Left lobe of liver (tissue), 2 donors: ENCODE data around the gene CACNB3. TPM values are rescaled to one million over a fixed set of nuclear protein-coding genes. Genes with fewer than 3 reads are reported as not detected.

Source experiments
- ATAC-seq: fragments of 200-7000 bp; cut with Tn5 transposase; one replicate; pipeline ENCODE4 v1.9.1; 2020; ENCODE audit warnings: mild to moderate bottlenecking, moderate library complexity
- DNase-seq: peaks from one replicate; pipeline ENCODE4 v3.0.0-alpha.2; 2020; ENCODE audit warnings: low spot score
- total RNA-seq: library from RNA; stranded (reverse); gene quantifications from one replicate; pipeline ENCODE4 v1.2.1, GENCODE V29; 2021
- donor health status: DM: no; HTN: no; CAD: no; lungs with moderate emphysema.
- donor health status: DM: no; HTN: yes; CAD: no.

CACNB3 gene
- total RNA-seq = 2.6 TPM

DNA sequence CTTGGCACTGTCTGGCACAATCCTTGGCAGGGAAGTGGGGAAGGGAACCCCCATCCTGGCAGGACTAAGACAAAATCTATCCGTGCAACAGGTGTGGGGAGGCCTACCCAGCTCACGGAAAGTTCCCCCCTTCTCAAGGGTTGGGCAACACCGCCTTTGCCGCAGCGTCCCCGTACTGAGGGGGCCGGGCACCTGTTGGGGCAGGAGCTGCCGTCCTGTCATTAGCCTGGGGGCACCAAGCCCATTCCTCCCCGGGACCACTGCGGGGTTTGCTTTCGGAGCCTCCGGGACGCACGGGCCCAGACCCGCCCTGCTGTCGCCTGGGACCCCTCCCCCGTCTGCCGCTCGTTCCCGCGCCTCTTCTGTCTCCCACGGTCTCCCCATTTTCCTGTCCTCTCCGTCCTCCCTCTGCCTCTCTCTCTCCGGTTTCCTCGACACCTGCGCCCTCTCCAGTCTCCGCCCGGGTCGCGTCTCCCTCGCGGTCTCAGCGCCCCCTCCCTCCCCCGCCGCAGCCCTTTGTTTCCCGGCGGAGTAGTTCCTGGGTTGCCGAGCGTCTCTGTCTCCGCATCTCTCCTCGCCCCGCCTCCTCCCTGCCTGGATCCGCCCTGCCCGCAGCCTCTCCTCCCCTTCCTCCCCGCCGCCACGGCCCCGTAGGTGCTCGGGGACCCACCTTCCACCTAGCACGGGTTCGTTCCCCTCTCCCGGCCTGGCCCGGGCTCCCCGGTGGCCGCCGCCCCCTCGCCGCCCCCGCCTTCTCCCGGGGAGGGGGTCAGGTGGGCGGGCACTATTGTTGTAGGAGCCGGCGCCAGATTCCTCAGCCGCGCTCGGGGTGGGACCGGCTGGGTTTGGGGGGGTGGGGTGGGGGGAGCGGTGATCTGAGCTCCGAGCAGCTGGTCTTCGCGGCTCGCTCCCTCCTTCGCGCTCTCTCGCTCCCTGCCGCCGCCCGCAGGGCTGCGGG lies at the start of gene CACNB3:
Gene CACNB3, plus strand, starts transcription at position 624 of the 958 bp plus-strand sequence. CDS start 434 bp downstream, outside the sequence.
- no peak for ATAC-seq

DNA sequence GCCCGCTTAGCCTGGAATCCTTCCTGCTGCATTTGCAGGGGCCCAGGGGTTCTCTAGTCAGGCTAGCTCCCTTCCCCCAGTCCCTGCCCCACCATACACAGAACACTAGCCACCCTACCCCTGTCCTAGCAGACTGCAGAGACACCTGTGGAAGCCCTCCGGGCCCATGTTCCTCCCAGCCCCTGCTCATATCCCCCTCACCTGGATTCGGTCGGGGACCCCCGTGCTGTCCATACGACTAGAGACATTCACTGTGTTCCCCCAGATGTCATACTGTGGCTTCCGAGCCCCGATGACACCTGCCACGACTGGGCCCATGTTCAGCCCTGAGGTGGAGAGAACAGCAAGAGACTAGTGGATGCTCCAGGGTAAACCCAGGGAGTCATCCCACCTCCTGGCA lies 49.6 kb upstream of the CACNB3 start:
- no peak for ATAC-seq

More for the DNA sequence above, at the start of gene CACNB3:
- peak; percentile 55 for DNase-seq

DNA sequence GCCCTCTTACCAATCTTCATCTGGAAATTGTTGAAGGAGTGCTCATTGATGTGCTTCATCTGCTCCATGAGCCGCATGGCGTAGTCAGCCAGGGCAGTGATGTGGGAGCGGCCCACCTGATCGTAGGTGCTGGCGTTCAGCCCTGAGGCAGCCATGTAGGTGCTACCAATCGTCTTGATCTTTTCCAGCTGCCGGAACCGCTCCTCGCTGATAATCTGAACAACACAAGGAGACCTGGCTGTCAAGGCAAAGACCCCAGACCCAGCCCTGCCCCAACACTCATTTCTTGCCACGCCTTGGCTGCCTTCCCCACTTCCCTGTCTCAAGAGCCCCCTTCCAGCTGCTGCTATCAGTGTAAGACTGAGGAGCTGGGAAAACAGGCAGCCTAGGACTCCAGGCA lies 47.5 kb upstream of the CACNB3 start:
- DNase-seq (no peak), ATAC-seq (no peak)

More for the DNA sequence above, 49.6 kb upstream of the CACNB3 start:
- no peak for DNase-seq

DNA sequence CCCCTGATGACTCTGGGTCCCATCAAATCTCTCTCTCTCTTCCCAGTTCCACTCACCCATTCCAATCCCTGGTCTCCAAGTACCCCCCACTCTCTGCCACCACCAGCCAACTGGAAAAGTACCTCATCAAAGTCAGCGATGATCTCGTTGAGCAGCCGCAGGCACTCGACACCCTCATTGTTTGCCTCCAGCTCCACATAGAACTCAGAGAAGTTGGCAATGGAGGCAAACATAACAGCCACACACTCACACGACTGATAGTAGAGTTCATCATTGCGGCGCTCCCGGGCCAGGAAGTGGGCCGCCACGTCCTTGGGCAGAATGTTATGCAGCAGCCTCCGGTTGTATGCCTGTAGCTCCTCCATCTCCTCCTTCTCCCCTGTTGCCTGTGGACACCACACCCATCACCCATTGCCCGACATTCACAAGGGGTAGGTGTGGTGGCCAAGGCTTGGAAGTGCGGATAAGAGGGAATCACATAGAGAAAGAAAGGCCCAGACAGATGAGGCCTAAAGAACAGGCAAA lies 46.6 kb upstream of the CACNB3 start:
- no peak for DNase-seq

DNA sequence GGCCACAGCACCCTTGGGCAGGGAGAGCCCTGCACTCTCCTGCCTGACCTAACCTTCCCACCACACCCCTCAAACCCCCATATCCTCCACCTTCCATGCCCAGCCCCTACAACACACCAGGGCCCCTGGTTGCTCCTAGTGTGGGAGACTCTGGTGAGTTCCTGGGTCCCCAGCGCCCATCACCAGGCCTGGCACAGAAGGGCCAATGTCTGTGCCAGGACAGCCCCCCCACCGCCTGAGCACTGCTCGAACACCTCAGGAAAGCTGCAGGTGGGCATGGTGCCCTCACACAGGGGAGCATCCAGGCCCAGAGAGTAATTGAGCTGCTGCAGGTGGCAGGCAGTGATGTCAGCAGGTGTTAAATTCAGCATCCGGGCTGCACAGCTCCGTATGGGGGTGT lies 44.6 kb upstream of the CACNB3 start:
- ATAC-seq = no peak
- no peak for DNase-seq

More for the DNA sequence above, 46.6 kb upstream of the CACNB3 start:
- ATAC-seq = no peak

DNA sequence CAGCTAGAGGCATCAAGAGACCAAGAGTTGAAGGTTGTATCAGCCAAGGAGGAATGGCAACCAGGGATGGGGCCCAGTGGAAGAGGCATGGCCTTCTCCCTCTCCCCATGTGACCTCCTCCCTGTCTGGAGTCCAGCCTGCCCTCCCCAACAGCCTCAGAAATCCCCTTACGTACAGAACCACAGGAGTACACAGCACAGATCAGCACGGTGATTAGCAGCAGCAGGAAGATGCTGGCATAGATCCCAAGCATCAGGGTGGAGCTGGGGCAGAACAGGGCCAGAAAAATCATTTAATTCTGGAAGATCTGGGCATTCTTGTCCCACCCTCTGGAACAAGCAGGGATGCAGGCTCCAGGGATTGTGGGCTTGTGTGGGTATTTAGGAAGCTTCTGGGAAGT lies 43.8 kb upstream of the CACNB3 start:
- DNase-seq = no peak
- ATAC-seq = no peak

DNA sequence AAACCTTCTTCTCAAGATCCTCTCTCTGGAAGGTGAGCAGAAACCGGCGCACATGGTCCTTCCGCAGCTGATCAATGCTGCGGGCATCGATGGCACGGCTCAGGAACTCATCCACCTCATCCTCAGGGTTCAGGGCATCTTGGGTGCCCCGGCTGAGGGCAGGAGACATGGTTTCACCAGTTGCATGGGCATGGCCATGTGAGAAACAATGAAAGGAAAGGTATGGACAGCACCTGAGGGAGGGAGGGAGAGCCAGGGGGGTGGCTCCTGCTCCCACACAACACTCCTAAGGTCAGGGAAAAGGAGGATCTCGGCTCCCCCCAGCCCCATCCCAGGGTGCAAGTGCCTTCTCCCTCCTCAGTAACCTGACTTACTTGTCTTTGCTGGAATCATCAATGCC lies 43.0 kb upstream of the CACNB3 start:
- ATAC-seq (no peak), DNase-seq (no peak)

DNA sequence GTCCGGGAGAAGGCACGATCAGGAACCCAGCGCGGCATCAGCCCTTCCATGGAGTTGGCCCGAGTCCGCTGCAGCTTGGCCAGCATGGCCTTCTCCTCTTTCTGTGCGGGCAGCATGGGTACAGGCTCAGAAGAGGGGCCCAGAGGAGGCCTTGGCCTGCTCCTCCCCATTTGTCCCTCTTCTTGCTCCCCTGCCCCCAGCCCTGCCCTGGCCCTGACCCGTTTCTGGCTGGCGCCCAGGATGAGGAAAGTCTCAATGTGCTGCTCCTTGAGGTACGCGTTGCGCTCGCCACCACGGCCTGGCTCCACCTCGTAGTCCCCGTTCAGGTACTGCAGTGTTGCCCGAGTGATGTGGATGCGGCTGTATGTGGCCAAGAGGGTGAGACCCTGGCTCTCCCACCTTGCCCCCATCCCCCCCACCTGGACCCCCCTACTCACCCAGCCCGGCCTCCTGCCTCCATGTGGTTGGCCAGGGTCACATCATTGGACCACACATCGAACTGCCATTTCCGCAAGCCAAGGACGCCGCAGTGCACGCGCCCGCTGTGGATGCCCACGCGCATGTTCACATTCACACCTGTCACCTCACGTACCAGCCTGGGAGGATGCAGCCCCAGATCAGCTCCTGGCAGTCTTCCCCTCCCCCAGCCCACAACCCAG lies 42.2 kb upstream of the CACNB3 start:
- DNase-seq = no peak

DNA sequence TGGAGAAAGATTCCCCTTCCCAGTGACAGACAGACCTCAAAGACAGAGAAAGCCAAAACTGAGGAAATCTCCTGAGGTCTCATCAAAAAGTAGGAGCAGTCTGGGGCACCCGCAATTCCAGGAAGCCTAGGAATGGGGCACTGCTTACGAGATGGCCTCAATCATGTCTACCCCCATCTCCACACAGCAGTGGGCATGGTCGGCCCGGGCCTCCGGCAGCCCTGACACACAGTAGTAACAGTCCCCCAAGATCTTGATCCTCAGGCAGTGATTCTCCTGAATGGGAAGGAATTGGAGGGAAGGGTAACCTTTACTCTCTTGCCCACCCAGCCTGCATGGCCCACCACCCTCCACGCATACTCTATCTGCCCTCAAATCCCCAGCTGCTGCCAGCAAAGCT lies 41.3 kb upstream of the CACNB3 start:
- ATAC-seq (no peak), DNase-seq (no peak)

More for the DNA sequence above, 42.2 kb upstream of the CACNB3 start:
- ATAC-seq = no peak

DNA sequence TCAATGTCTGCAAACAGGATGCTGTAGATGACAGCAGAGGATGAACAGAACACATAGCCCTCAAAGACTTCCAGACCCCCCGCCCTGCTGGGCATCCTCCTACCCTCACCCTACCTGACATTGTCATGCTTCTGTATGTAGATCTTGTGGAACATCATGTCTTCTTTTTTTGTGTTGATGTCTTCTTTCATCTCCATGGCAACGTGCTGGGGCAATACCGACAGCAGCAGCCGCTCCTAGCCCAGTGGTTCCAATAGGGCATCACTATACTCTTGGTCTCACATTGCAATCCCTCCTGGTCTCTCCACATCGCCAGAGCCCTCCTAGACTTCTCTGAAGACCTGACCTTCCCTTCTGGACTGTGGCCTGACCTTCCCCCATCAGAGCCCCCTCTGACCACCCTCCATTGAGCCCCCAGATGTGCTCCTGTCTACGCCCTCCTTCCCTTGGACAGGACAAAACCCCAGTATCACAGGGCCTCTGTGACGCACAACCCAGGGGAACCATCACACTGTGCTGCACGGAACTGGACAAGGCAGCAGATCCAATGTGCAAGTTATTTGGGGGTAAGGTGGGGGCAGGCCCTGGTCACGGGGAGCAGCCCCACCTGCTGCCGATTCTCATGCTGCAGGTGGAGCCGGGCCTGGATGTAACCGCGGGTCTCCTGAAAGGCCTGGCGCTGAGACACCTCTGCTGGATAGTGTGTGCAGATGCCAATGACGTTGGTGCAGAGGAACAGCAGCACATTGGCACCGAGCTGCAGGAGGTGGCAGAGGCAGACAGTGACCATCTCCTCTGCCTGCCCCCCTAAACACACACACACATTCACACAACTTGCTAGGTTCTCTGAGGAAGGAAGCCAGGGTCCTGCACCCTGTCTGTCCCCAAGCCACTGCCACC lies 40.5 kb upstream of the CACNB3 start:
- no peak for DNase-seq
- no peak for ATAC-seq

DNA sequence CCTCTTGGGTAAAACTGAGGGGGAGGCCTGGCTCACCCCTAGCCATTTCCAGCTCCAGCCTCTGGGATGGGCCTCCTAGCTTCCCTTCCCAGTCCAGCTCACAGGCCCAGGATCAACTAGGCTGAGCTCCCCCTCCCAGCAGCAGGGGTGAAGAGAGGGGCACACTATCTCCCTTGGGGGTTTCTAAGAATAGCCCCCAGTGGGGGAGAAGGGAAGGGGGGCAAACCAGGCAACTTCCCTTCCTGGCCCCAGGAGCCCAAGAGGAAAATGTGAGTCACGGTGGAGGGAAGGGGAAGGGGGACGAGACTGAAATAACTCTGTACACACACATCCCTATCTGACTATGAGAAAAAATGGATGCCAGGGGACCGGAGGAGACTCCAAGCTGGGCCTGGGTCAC lies 38.4 kb upstream of the CACNB3 start:
- DNase-seq (no peak), ATAC-seq (no peak)

DNA sequence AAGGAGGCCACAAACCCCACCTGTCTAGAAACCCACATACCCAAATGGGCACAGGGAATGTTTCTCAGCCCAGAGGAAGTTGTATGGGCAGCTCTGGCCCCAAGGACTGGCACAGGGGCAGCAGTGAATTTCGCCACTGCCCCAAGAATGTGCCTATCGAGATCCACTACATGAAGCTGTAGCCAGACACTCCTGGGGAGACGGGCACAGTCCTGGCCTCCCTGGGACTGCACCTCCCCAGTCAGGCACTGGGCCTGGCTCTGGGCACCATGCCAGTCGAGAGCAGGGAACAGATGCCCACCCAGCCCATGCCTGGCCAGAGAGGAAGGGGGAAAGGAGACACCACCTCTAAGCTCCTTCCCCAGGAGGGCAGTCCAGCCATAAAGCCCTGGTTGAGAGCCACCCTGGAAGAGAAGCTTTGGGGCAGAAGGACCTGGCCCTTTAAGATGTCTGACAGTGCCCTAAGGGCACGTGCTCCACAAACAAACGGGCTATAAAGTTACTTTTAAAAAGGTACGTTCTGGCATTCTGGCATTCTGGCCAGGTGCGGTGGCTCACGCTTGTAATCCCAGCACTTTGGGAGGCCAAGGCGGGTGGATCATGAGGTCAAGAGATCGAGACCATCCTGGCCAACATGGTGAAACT lies 37.8 kb upstream of the CACNB3 start:
- DNase-seq = no peak
- no peak for ATAC-seq

DNA sequence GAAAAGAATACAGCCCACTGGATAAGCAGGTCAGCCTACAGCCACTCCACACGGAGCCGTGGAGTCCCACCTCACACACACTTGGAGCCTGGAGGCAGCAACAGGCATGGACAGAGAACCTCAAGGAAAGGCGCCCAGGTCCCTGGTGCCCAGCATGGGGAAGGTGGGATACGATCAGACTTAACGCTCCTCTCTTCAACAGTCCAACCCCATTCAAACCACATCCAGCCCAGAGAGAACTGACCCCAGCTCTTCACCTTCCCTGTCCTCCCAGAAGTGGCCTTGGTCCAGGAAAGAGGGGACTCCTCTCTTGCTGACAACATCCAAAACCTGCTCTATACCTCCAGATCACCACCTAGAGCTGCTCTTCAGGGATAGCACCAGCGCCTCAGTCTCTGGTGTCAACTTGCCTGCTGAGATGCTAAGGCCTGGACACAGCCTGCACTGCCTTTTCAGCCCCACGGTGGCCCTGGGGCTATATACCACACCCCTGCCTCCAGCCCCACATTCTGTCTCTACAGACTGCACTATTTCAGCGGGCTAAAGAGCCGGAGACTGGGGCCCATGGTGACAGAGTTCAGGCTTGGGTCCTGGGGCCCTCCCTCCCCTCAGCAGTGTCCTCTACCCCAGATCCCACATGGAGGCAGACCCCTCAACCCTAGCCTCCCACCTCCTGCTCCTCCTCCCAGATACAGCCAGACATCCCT lies 36.4 kb upstream of the CACNB3 start:
- ATAC-seq = no peak
- no peak for DNase-seq

DNA sequence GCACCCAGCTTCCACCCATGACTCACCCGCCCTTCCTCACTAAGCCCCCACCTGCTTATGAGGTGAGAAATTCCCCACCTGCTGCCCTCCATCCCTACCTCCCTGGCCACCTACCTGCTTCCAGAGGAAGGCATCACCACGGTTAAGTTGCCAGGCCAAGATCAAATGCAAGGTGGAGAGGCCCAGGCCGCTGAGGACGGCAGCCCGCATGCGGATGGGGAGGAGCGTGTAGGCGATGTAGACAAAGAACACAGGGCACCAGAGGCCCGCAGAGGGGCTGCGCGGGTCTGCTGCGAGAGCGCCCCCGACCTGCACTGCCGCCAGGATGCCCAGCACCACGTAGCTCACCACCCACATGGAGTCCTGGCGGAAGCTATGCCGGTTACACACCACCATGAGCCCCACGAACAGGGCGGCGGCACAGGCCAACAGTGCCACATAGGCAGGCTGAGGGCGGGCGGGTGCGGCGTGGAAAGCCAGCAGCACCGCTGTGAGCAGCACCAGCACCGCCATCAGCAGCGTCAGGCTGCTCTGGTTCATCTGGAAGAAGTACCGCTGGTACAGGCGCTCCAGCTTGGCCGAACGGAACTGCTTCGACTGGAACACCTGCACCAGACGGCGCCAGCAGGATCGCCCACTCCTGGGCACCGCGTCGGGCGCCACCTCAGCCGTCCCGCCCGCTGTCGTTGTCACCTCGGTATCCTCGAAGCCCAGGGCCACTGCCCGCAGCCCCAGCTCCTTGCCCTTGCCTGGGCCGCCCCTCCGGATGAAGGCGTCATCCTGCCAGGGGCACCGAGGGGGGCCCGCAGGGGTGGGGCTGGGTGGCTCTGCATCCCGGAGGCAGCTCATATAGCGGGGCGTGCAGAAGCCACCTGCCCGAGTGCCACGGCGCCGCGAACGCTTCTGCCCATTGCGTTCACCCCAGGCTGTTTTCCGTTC lies 35.6 kb upstream of the CACNB3 start:
- ATAC-seq (no peak), DNase-seq (no peak)

DNA sequence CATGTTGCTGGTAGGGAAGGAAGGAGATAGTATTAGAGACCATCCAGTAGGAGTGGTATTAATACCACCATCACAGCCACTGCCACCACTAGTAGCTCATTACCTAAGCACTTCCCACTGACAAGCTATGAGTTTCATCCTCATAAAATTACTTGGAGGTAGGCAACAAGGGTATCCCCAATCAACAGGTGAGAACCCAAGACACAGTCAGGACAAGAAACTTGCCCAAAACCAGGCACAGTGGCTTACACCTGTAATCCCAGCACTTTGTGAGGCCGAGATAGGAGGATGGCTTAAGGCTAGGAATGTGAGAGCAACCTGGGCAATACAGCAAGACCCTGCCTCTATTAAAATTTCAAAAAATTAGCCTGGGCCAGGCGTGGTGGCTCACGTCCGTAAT lies 34.9 kb upstream of the CACNB3 start:
- no peak for DNase-seq
- ATAC-seq = no peak

DNA sequence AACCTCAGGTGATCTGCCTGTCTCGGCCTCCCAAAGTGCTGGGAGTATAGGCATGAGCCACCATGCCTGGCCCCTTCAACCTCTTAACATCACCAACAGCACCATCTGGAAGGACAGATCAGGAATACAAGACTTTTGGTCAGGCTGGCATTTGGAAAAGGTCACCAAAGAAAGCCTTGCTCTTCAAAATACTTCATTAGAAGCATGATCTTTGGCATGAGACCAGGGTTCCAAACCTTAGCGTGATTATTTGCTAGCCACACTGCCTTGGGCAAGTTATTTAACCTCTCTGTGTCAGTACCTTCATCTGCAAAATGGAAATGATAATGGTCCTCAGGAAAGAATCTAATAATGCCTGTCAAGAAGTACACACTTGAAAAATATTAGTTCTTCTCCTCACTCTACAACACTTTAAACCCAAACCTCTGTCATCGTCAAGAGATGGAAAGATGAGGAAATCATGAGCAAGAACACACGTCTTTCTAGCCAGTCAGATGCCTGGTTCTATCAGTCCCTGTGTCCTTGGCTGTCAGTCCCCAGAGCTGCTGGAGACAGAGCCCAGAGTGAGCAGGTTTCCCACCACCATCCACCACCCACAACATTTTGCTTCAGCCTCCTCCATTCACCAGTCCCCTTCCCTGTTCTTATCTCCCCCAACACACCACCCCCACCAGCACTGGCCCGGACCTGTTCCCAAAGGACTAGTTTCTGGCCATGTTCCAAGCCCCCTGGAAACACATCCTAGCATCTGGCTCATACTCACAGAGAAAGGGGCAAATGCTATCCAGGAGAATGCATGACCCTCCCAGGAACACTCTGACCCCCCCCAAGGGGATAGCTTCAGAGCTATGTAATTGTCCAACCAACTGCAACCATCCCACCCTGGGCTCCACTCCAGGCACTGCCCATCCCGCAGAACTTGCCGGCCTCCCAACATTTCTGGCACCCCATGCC lies 31.4 kb upstream of the CACNB3 start:
- ATAC-seq (no peak), DNase-seq (no peak)

DNA sequence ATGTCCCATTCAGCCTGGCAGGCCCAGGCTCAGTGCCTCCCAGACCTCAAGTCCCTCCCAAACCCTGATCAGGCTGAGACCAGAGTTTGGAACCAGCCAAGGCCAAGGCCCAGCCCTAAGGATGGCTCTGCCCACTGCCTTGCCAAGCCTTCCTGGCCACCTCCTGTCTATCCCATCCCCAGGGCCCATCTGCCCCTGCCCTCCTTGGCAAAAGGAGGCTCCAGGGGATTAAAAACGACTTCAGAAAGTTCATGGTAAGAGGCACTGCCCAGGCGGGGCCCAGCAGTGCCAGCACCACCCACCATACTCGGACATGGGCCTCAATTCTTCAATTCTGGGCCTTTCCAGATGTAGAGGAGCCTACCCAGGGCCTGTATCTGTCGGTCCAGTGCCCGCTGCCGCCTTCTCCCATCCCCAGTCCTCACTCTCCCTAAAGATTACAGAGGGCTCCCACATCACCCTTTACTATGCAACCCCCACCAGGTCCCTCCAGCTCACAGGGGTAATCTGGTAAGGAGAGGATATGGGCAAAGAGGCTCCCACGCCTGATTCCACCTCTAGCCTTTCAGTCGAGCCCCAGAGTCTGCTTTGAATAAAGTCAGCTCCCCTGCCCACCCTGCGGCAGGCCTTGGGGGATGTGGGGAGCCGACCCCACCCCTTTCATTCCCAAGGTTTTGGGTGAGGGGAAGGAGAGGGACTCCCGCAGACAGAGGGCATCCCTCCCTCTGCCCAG lies 30.3 kb upstream of the CACNB3 start:
- DNase-seq = no peak
- no peak for ATAC-seq
